ENCODE results near the gene BCR.

BCR gene

GRCh38 chr22:23218053-23218866, 38.0 kb downstream of the BCR start:
- DNase-seq: no peak

- no peak for DNase-seq
Observed at GRCh38 chr22:23218867-23219251, 38.5 kb downstream of the BCR start.

GRCh38 chr22:23219317-23219716, 39.0 kb downstream of the BCR start:
- no peak for DNase-seq

GRCh38 chr22:23219822-23220484, 39.6 kb downstream of the BCR start:
- DNase-seq: peak; percentile 57

GRCh38 chr22:23220485-23221350, 40.4 kb downstream of the BCR start:
- no peak for DNase-seq

GRCh38 chr22:23221351-23221804, 41.1 kb downstream of the BCR start:
- DNase-seq: no peak

GRCh38 chr22:23222033-23222792, 41.9 kb downstream of the BCR start:
- no peak for DNase-seq

GRCh38 chr22:23222793-23223568, 42.7 kb downstream of the BCR start:
- no peak for DNase-seq

GRCh38 chr22:23223569-23224317, 43.4 kb downstream of the BCR start:
- DNase-seq: no peak

- DNase-seq: no peak
Observed at GRCh38 chr22:23224846-23225245, 44.5 kb downstream of the BCR start.

GRCh38 chr22:23225337-23225723, 45.0 kb downstream of the BCR start:
- DNase-seq: no peak

GRCh38 chr22:23225724-23226496, 45.6 kb downstream of the BCR start:
- no peak for DNase-seq

- no peak for DNase-seq
Observed at GRCh38 chr22:23226497-23226850, 46.2 kb downstream of the BCR start.

GRCh38 chr22:23227380-23227779, 47.1 kb downstream of the BCR start:
- DNase-seq: no peak

- DNase-seq: no peak
Observed at GRCh38 chr22:23228503-23228902, 48.2 kb downstream of the BCR start.

- no peak for DNase-seq
Observed at GRCh38 chr22:23229646-23230045, 49.3 kb downstream of the BCR start.

- no peak for DNase-seq
Observed at GRCh38 chr22:23230348-23231068, 50.2 kb downstream of the BCR start.

- no peak for DNase-seq
Observed at GRCh38 chr22:23231471-23232093, 51.3 kb downstream of the BCR start.

Measured in activated CD8-positive, alpha-beta memory T cell treated with anti-CD3 and anti-CD28 coated beads, Interleukin-2, amount 50 U/mL, for 4 hours (primary cell).